Non-pigmented ciliary epithelial cell (primary cell): ENCODE data around the gene SDK1.

Source experiments
- DNase-seq: peaks from one replicate; pipeline ENCODE4 v3.0.0-alpha.2; 2010; ENCODE audit warnings: low read depth

Gene SDK1

GRCh38 chr7:4134631-4135030 is 833.6 kb downstream of the SDK1 start:
- no peak for DNase-seq

GRCh38 chr7:4135301-4135700 is 834.2 kb downstream of the SDK1 start:
- no peak for DNase-seq

GRCh38 chr7:4136036-4136435 is 835.0 kb downstream of the SDK1 start:
- no peak for DNase-seq

- no peak for DNase-seq
Observed at GRCh38 chr7:4136501-4137110, 835.6 kb downstream of the SDK1 start.

GRCh38 chr7:4137552-4137951 is 836.5 kb downstream of the SDK1 start:
- DNase-seq = no peak

- no peak for DNase-seq
Observed at GRCh38 chr7:4138866-4139265, 837.8 kb downstream of the SDK1 start.

GRCh38 chr7:4139656-4140625 is 838.9 kb downstream of the SDK1 start:
- no peak for DNase-seq

- DNase-seq = no peak
Observed at GRCh38 chr7:4140933-4141332, 839.9 kb downstream of the SDK1 start.

- no peak for DNase-seq
Observed at GRCh38 chr7:4143006-4143405, 842.0 kb downstream of the SDK1 start.

GRCh38 chr7:4143511-4144171 is 842.6 kb downstream of the SDK1 start:
- DNase-seq = no peak

- DNase-seq = no peak
Observed at GRCh38 chr7:4144172-4144701, 843.2 kb downstream of the SDK1 start.

- DNase-seq = no peak
Observed at GRCh38 chr7:4144811-4145510, 843.9 kb downstream of the SDK1 start.

GRCh38 chr7:4145576-4145975 is 844.5 kb downstream of the SDK1 start:
- DNase-seq = no peak

GRCh38 chr7:4147926-4148620 is 847.0 kb downstream of the SDK1 start:
- no peak for DNase-seq

GRCh38 chr7:4149236-4149635 is 848.2 kb downstream of the SDK1 start:
- DNase-seq = no peak

- no peak for DNase-seq
Observed at GRCh38 chr7:4149645-4150044, 848.6 kb downstream of the SDK1 start.

GRCh38 chr7:4150731-4151130 is 849.7 kb downstream of the SDK1 start:
- DNase-seq = no peak

GRCh38 chr7:4151524-4151923 is 850.5 kb downstream of the SDK1 start:
- DNase-seq = no peak

GRCh38 chr7:4151926-4152549 is 851.0 kb downstream of the SDK1 start:
- DNase-seq = no peak

GRCh38 chr7:4154882-4155535 is 854.0 kb downstream of the SDK1 start:
- DNase-seq = no peak
